ENCODE measurements around the gene RPRD2.
A peak's percentile ranks its signal among the peaks of the same experiment; 100 is the strongest.
"Not testable (repeated sequence)": the region's sequence is repeated elsewhere in the genome, so short reads cannot be mapped to it uniquely, and the experiment has no call there.

RPRD2 gene

GRCh38 chr1:150389650-150390049 is 25.7 kb downstream of the RPRD2 start:
- no peak for DNase-seq (ENCODE audit: low read depth, low spot score)

- DNase-seq (ENCODE audit: low read depth, low spot score), result no peak
Measured at GRCh38 chr1:150392627-150393026, 28.7 kb downstream of the RPRD2 start.

GRCh38 chr1:150395115-150395514 is 31.2 kb downstream of the RPRD2 start:
- not testable (repeated sequence) for DNase-seq (ENCODE audit: low read depth, low spot score)

GRCh38 chr1:150397392-150398032 is 33.6 kb downstream of the RPRD2 start:
- no peak for DNase-seq (ENCODE audit: low read depth, low spot score)

- DNase-seq (ENCODE audit: low read depth, low spot score), result no peak
Measured at GRCh38 chr1:150404465-150404864, 40.5 kb downstream of the RPRD2 start.

GRCh38 chr1:150405660-150406059 is 41.7 kb downstream of the RPRD2 start:
- DNase-seq (ENCODE audit: low read depth, low spot score), result no peak

GRCh38 chr1:150406483-150406882 is 42.5 kb downstream of the RPRD2 start:
- peak; percentile 7 for DNase-seq (ENCODE audit: low read depth, low spot score)

GRCh38 chr1:150407330-150407729 is 43.4 kb downstream of the RPRD2 start:
- DNase-seq (ENCODE audit: low read depth, low spot score), result no peak

GRCh38 chr1:150408800-150409199 is 44.9 kb downstream of the RPRD2 start:
- no peak for DNase-seq (ENCODE audit: low read depth, low spot score)

- DNase-seq (ENCODE audit: low read depth, low spot score), result no peak
Measured at GRCh38 chr1:150409504-150410362, 45.8 kb downstream of the RPRD2 start.

- no peak for DNase-seq (ENCODE audit: low read depth, low spot score)
Measured at GRCh38 chr1:150410582-150411101, 46.7 kb downstream of the RPRD2 start.

- no peak for DNase-seq (ENCODE audit: low read depth, low spot score)
Measured at GRCh38 chr1:150414592-150414991, 50.6 kb downstream of the RPRD2 start.

GRCh38 chr1:150415800-150416199 is 51.9 kb downstream of the RPRD2 start:
- no peak for DNase-seq (ENCODE audit: low read depth, low spot score)

GRCh38 chr1:150420560-150421265 is 56.8 kb downstream of the RPRD2 start:
- no peak for DNase-seq (ENCODE audit: low read depth, low spot score)

GRCh38 chr1:150422541-150422940 is 58.6 kb downstream of the RPRD2 start:
- no peak for DNase-seq (ENCODE audit: low read depth, low spot score)

GRCh38 chr1:150429805-150430204 is 65.9 kb downstream of the RPRD2 start:
- DNase-seq (ENCODE audit: low read depth, low spot score), result no peak

- DNase-seq (ENCODE audit: low read depth, low spot score), result no peak
Measured at GRCh38 chr1:150441121-150441520, 77.2 kb downstream of the RPRD2 start.

GRCh38 chr1:150444232-150444631 is 80.3 kb downstream of the RPRD2 start:
- DNase-seq (ENCODE audit: low read depth, low spot score), result no peak

GRCh38 chr1:150456146-150456647 is 92.2 kb downstream of the RPRD2 start:
- DNase-seq (ENCODE audit: low read depth, low spot score), result no peak

- peak; percentile 65 for DNase-seq (ENCODE audit: low read depth, low spot score)
Measured at GRCh38 chr1:150464422-150464826, 100.5 kb downstream of the RPRD2 start.

- no peak for DNase-seq (ENCODE audit: low read depth, low spot score)
Measured at GRCh38 chr1:150466964-150467363, 103.0 kb downstream of the RPRD2 start.

- DNase-seq (ENCODE audit: low read depth, low spot score), result no peak
Measured at GRCh38 chr1:150469291-150469690, 105.3 kb downstream of the RPRD2 start.
